IMR-90 (cell line): ENCODE data around the gene TFAM.

ENCODE experiments used
- BHLHE40 ChIP-seq: fragments of 150-350 bp; IDR thresholded peaks from 2 replicates; pipeline ENCODE4 v1.6.1; 2016; ENCODE audit warnings: mild to moderate bottlenecking, low read depth, low read length
- CHD1 ChIP-seq: IDR thresholded peaks from 2 replicates; pipeline ENCODE4 v1.6.1; 2012; ENCODE audit warnings: low read depth, low read length, improper control_type of control experiment
- CTCF ChIP-seq: conservative IDR thresholded peaks from 2 replicates; pipeline ENCODE4 v1.5.1; 2012; ENCODE audit warnings: mild to moderate bottlenecking, low read depth, low read length, improper control_type of control experiment
- MAFK ChIP-seq: IDR thresholded peaks from 2 replicates; pipeline ENCODE4 v1.6.1; 2012; ENCODE audit warnings: low read depth, low read length, improper control_type of control experiment
- POLR2A ChIP-seq: IDR thresholded peaks from 2 replicates; pipeline ENCODE4 v1.6.1; 2012; ENCODE audit warnings: mild to moderate bottlenecking, low read depth, low read length
- RCOR1 ChIP-seq: IDR thresholded peaks from 2 replicates; pipeline ENCODE4 v1.6.1; 2012; ENCODE audit warnings: mild to moderate bottlenecking, low read length, improper control_type of control experiment; ENCODE audit not compliant: insufficient replicate concordance
- RFX5 ChIP-seq: IDR thresholded peaks from 2 replicates; pipeline ENCODE4 v1.8.0; 2012; ENCODE audit warnings: low read depth, mild to moderate bottlenecking, low read length, moderate library complexity
- SMC3 ChIP-seq: fragments of 150-350 bp; IDR thresholded peaks from 2 replicates; pipeline ENCODE4 v1.6.1; 2016; ENCODE audit warnings: low read depth, mild to moderate bottlenecking, antibody characterized with exemption, low read length, moderate library complexity
- USF2 ChIP-seq: fragments of 150-350 bp; IDR thresholded peaks from 2 replicates; pipeline ENCODE4 v1.6.1; 2017; ENCODE audit warnings: mild to moderate bottlenecking, antibody characterized with exemption, low read length, low read depth

GRCh38 chr10:58414270-58415041 lies 29.2 kb downstream of the TFAM start:
- peak; percentile 78 for TF ChIP-seq CTCF
- 0 out of 2 replicates have a peak, but pooled peaks have one; percentile 32 for TF ChIP-seq POLR2A
- no peak for TF ChIP-seq RFX5
- no peak for TF ChIP-seq RCOR1
- no peak for TF ChIP-seq USF2
- peak; percentile 85 for TF ChIP-seq SMC3
- no peak for TF ChIP-seq BHLHE40
- TF ChIP-seq MAFK, result no peak
- no peak for TF ChIP-seq CHD1
